Activated naive CD4-positive, alpha-beta T cell treated with anti-CD3 and anti-CD28 coated beads for 36 hours (primary cell): ENCODE results near the gene KATNIP. TPM values are rescaled to one million over a fixed set of nuclear protein-coding genes. Genes with fewer than 3 reads are reported as not detected.
"Not testable (repeated sequence)": the region's sequence is repeated elsewhere in the genome, so short reads cannot be mapped to it uniquely, and the experiment has no call there.

ENCODE experiments used
- CTCF ChIA-PET: fragments of 350-600 bp; sonication (Branson Sonifier 250); formaldehyde crosslinking; loops from one replicate; lab custom pipeline; 2021; ENCODE audit warnings: antibody characterized with exemption; lab: Charles Lee
- DNase-seq: peaks from one replicate; pipeline ENCODE4 v3.0.0-alpha.2; 2020
- H3K27ac Mint-ChIP-seq: one replicate; pipeline ENCODE4 v1.8.0; 2021; ENCODE audit warnings: mild to moderate bottlenecking, mixed read lengths
- H3K27me3 Mint-ChIP-seq: one replicate; pipeline ENCODE4 v1.8.0; 2021; ENCODE audit warnings: low read depth, mixed read lengths
- H3K36me3 Mint-ChIP-seq: one replicate; pipeline ENCODE4 v1.8.0; 2021; ENCODE audit warnings: low read depth, mixed read lengths
- H3K4me1 Mint-ChIP-seq: one replicate; pipeline ENCODE4 v1.8.0; 2021; ENCODE audit warnings: low read depth, mixed read lengths
- H3K4me3 Mint-ChIP-seq: one replicate; pipeline ENCODE4 v1.8.0; 2021; ENCODE audit warnings: mild to moderate bottlenecking, moderate library complexity, mixed read lengths
- H3K9me3 Mint-ChIP-seq: one replicate; pipeline ENCODE4 v1.8.0; 2021; ENCODE audit warnings: mixed read lengths
- intact Hi-C: fragments of 100-400 bp; cut with micrococcal nuclease; formaldehyde crosslinking; loops from one replicate; pipeline ENCODE4 v1.15.1; 2023
- total RNA-seq, 2 experiments: library from RNA; stranded (reverse); gene quantifications; one replicate each; pipeline ENCODE4 v1.2.3, GENCODE V29; 2021

KATNIP gene
- total RNA-seq, 2 experiments from 2014 or later, result 7.6 to 9.0 TPM

GRCh38 chr16:27568077-27568476 is 18.1 kb downstream of the KATNIP start:
- CTCF ChIA-PET, result interaction anchor here (0.6 to 0.7 kb wide), 2 partner anchors 10 to 1387 kb away, joined by 3 to 5 read pairs; no protein-coding TSS in a partner anchor
- Mint-ChIP-seq H3K27ac (no peak overlapping the region), H3K4me1 (no peaks in the 10 kb centered on the region), H3K4me3 (no peak overlapping the region), H3K27me3 (no peaks in the 10 kb centered on the region), H3K9me3 (no peaks in the 10 kb centered on the region), H3K36me3 (no peaks in the 10 kb centered on the region)
- intact Hi-C loops, result no loop called here
- no peak for DNase-seq

GRCh38 chr16:27570986-27571385 is 21.0 kb downstream of the KATNIP start:
- H3K9me3 Mint-ChIP-seq, intact Hi-C loops, H3K27ac Mint-ChIP-seq, H3K36me3 Mint-ChIP-seq, CTCF ChIA-PET, DNase-seq, H3K27me3 Mint-ChIP-seq, H3K4me1 Mint-ChIP-seq, H3K4me3 Mint-ChIP-seq: not testable (repeated sequence)

GRCh38 chr16:27571433-27572326 is 21.7 kb downstream of the KATNIP start:
- no peak for DNase-seq

GRCh38 chr16:27572711-27573110 is 22.8 kb downstream of the KATNIP start:
- no peaks in the 10 kb centered on the region for H3K4me1 Mint-ChIP-seq
- intact Hi-C loops, result no loop called here
- CTCF ChIA-PET, result no interaction called here
- no peak for DNase-seq
- H3K36me3 Mint-ChIP-seq, result peaks cover 2% of the 10 kb centered on the region
- no peaks in the 10 kb centered on the region for H3K27me3 Mint-ChIP-seq
- H3K27ac Mint-ChIP-seq, result no peak overlapping the region
- H3K4me3 Mint-ChIP-seq, result no peak overlapping the region
- H3K9me3 Mint-ChIP-seq, result no peaks in the 10 kb centered on the region

More at GRCh38 chr16:27571433-27572326, 21.7 kb downstream of the KATNIP start:
- H3K36me3 Mint-ChIP-seq, result peaks cover 2% of the 10 kb centered on the region
- H3K27ac Mint-ChIP-seq, result no peak overlapping the region
- intact Hi-C loops, result no loop called here
- CTCF ChIA-PET, result no interaction called here
- no peaks in the 10 kb centered on the region for H3K9me3 Mint-ChIP-seq
- H3K27me3 Mint-ChIP-seq, result no peaks in the 10 kb centered on the region
- no peak overlapping the region for H3K4me3 Mint-ChIP-seq
- H3K4me1 Mint-ChIP-seq, result no peaks in the 10 kb centered on the region

- DNase-seq, result no peak
- Mint-ChIP-seq H3K36me3 (peaks cover 7% of the 10 kb centered on the region), H3K9me3 (no peaks in the 10 kb centered on the region), H3K27me3 (no peaks in the 10 kb centered on the region), H3K27ac (no peak overlapping the region), H3K4me3 (no peak overlapping the region), H3K4me1 (peaks cover 9% of the 10 kb centered on the region)
- CTCF ChIA-PET, result interaction anchor here (0.6 kb wide), 2 partner anchors 30 to 86 kb away, joined by 3 to 4 read pairs; no protein-coding TSS in a partner anchor
- intact Hi-C loops, result no loop called here
Measured at GRCh38 chr16:27576729-27577128, 26.8 kb downstream of the KATNIP start.

- Mint-ChIP-seq H3K27ac (no peak overlapping the region), H3K4me3 (no peak overlapping the region), H3K27me3 (no peaks in the 10 kb centered on the region)
Measured at GRCh38 chr16:27579087-27579980, 29.4 kb downstream of the KATNIP start.

GRCh38 chr16:27582883-27583282 is 32.9 kb downstream of the KATNIP start:
- Mint-ChIP-seq H3K9me3 (no peaks in the 10 kb centered on the region), H3K36me3 (peaks cover 26% of the 10 kb centered on the region), H3K4me1 (peaks cover 9% of the 10 kb centered on the region), H3K27ac (no peak overlapping the region), H3K27me3 (no peaks in the 10 kb centered on the region), H3K4me3 (no peak overlapping the region)
- intact Hi-C loops, result no loop called here
- CTCF ChIA-PET, result interaction anchor here (0.7 kb wide), 1 partner anchor 61 kb away, joined by 3 read pairs; no protein-coding TSS in a partner anchor
- no peak for DNase-seq

More at GRCh38 chr16:27579087-27579980, 29.4 kb downstream of the KATNIP start:
- CTCF ChIA-PET, result no interaction called here
- Mint-ChIP-seq H3K9me3 (no peaks in the 10 kb centered on the region), H3K36me3 (peaks cover 20% of the 10 kb centered on the region), H3K4me1 (peaks cover 9% of the 10 kb centered on the region)
- no peak for DNase-seq
- intact Hi-C loops, result no loop called here

- intact Hi-C loops, result no loop called here
- Mint-ChIP-seq H3K9me3 (no peaks in the 10 kb centered on the region), H3K4me3 (no peak overlapping the region), H3K4me1 (peaks cover 7% of the 10 kb centered on the region), H3K27me3 (no peaks in the 10 kb centered on the region), H3K36me3 (peaks cover 26% of the 10 kb centered on the region), H3K27ac (no peak overlapping the region)
- no peak for DNase-seq
- CTCF ChIA-PET, result interaction anchor here (0.7 to 0.9 kb wide), 2 partner anchors 24 to 62 kb away, joined by 3 to 4 read pairs; no protein-coding TSS in a partner anchor
Measured at GRCh38 chr16:27583634-27584033, 33.7 kb downstream of the KATNIP start.

GRCh38 chr16:27585200-27585599 is 35.3 kb downstream of the KATNIP start:
- CTCF ChIA-PET, result interaction anchor here (0.5 kb wide), 1 partner anchor 30 kb away, joined by 4 read pairs; no protein-coding TSS in a partner anchor
- intact Hi-C loops, result no loop called here
- Mint-ChIP-seq H3K9me3 (no peaks in the 10 kb centered on the region), H3K4me1 (no peaks in the 10 kb centered on the region), H3K36me3 (peaks cover 24% of the 10 kb centered on the region), H3K4me3 (no peak overlapping the region), H3K27ac (no peak overlapping the region), H3K27me3 (no peaks in the 10 kb centered on the region)
- no peak for DNase-seq

GRCh38 chr16:27586711-27587110 is 36.8 kb downstream of the KATNIP start:
- intact Hi-C loops, result no loop called here
- DNase-seq, result no peak
- CTCF ChIA-PET, result no interaction called here
- Mint-ChIP-seq H3K9me3 (no peaks in the 10 kb centered on the region), H3K36me3 (peaks cover 22% of the 10 kb centered on the region), H3K27ac (no peak overlapping the region), H3K4me3 (no peak overlapping the region), H3K27me3 (no peaks in the 10 kb centered on the region), H3K4me1 (no peaks in the 10 kb centered on the region)

GRCh38 chr16:27588057-27588456 is 38.1 kb downstream of the KATNIP start:
- H3K36me3 Mint-ChIP-seq, result peaks cover 17% of the 10 kb centered on the region
- no peak for DNase-seq
- intact Hi-C loops, result no loop called here
- no peak overlapping the region for H3K4me3 Mint-ChIP-seq
- H3K9me3 Mint-ChIP-seq, result no peaks in the 10 kb centered on the region
- no peaks in the 10 kb centered on the region for H3K27me3 Mint-ChIP-seq
- CTCF ChIA-PET, result no interaction called here
- H3K27ac Mint-ChIP-seq, result no peak overlapping the region
- H3K4me1 Mint-ChIP-seq, result no peaks in the 10 kb centered on the region

- H3K9me3 Mint-ChIP-seq, result no peaks in the 10 kb centered on the region
Measured at GRCh38 chr16:27591837-27592236, 41.9 kb downstream of the KATNIP start.

More at GRCh38 chr16:27591837-27592236, 41.9 kb downstream of the KATNIP start:
- Mint-ChIP-seq H3K27ac (no peak overlapping the region), H3K4me3 (no peak overlapping the region), H3K27me3 (no peaks in the 10 kb centered on the region), H3K4me1 (no peaks in the 10 kb centered on the region), H3K36me3 (no peaks in the 10 kb centered on the region)
- CTCF ChIA-PET, result interaction anchor here (0.6 to 0.8 kb wide), 2 partner anchors 270 to 1281 kb away, joined by 3 to 5 read pairs; no protein-coding TSS in a partner anchor
- intact Hi-C loops, result no loop called here
- no peak for DNase-seq
